ENCODE results near the gene RPP40.

The RPP40 gene

GRCh38 chr6:4969609-4970285 is 34.1 kb downstream of the RPP40 start:
- no peak for DNase-seq

GRCh38 chr6:4967301-4968030 is 36.4 kb downstream of the RPP40 start:
- DNase-seq = no peak

- no peak for DNase-seq
Measured at GRCh38 chr6:4965562-4966389, 38.1 kb downstream of the RPP40 start.

GRCh38 chr6:4964675-4965561 is 38.9 kb downstream of the RPP40 start:
- no peak for DNase-seq

- no peak for DNase-seq
Measured at GRCh38 chr6:4962905-4963304, 40.9 kb downstream of the RPP40 start.

GRCh38 chr6:4961322-4962168 is 42.3 kb downstream of the RPP40 start:
- no peak for DNase-seq

- no peak for DNase-seq
Measured at GRCh38 chr6:4958624-4959023, 45.2 kb downstream of the RPP40 start.

- DNase-seq = no peak
Measured at GRCh38 chr6:4957521-4958231, 46.2 kb downstream of the RPP40 start.

- no peak for DNase-seq
Measured at GRCh38 chr6:4956625-4957024, 47.2 kb downstream of the RPP40 start.

- DNase-seq = no peak
Measured at GRCh38 chr6:4953440-4953839, 50.4 kb downstream of the RPP40 start.

- no peak for DNase-seq
Measured at GRCh38 chr6:4950836-4951533, 52.9 kb downstream of the RPP40 start.

- no peak for DNase-seq
Measured at GRCh38 chr6:4950076-4950475, 53.8 kb downstream of the RPP40 start.

- no peak for DNase-seq
Measured at GRCh38 chr6:4948781-4949450, 54.9 kb downstream of the RPP40 start.

- DNase-seq = no peak
Measured at GRCh38 chr6:4947716-4948115, 56.1 kb downstream of the RPP40 start.

GRCh38 chr6:4946521-4946920 is 57.3 kb downstream of the RPP40 start:
- no peak for DNase-seq

All from stimulated activated CD4-positive, alpha-beta T cell treated with anti-CD3 and anti-CD28 coated beads, Interleukin-12 subunit alpha, Interleukin-12 subunit beta, amount 100 ng/mL, for 4 hours (primary cell).